Gastrocnemius medialis (tissue), 4 donors: ENCODE results near the gene MGAT5. TPM values are rescaled to one million over a fixed set of nuclear protein-coding genes. Genes with fewer than 3 reads are reported as not detected.

Experiments
- ATAC-seq, 2 donors: fragments of 150-250 bp; one replicate each; pipeline ENCODE4 v1.9.1; 2016
- DNase-seq, 2 donors: peaks; one replicate each; pipeline ENCODE4 v3.0.0-alpha.2; 2019
- H3K27ac ChIP-seq, 4 donors: fragments of 200-600 bp; sonication (generic); 1 replicate in 1 of 4; 2 replicates in 3 of 4; pipeline ENCODE4 v1.5.1; 2016 to 2018; ENCODE audit warnings: mild to moderate bottlenecking in 2 of 4, moderate library complexity in 1 of 4
- H3K27me3 ChIP-seq, 3 donors: fragments of 200-600 bp; sonication (generic) in 2 of 3; 1 replicate in 1 of 3; 2 replicates in 2 of 3; pipeline versions ENCODE4 v1.5.1 to v1.6.0; 2016 to 2019; ENCODE audit warnings: mild to moderate bottlenecking in 1 of 3, moderate library complexity in 1 of 3
- H3K36me3 ChIP-seq, 2 donors: fragments of 200-600 bp; sonication (generic) in 1 of 2; one replicate each; pipeline ENCODE4 v1.5.1; 2017 to 2018
- H3K4me1 ChIP-seq, 2 donors: fragments of 200-600 bp; sonication (generic) in 1 of 2; one replicate each; pipeline ENCODE4 v1.5.1; 2016 to 2017; ENCODE audit warnings: mild to moderate bottlenecking in 2 of 2
- H3K4me3 ChIP-seq, 4 donors: fragments of 200-600 bp; sonication (generic) in 3 of 4; 1 replicate in 1 of 4; 2 replicates in 3 of 4; pipeline ENCODE4 v1.5.1; 2016 to 2019; ENCODE audit warnings: mild to moderate bottlenecking in 2 of 4
- H3K9me3 ChIP-seq, 3 donors: fragments of 200-600 bp; sonication (generic) in 2 of 3; 1 replicate in 1 of 3; 2 replicates in 2 of 3; pipeline ENCODE4 v1.5.1; 2016 to 2019
- CTCF ChIP-seq, 5 experiments: fragments of 450-650 bp in 3 of 5; fragments of 200-600 bp in 2 of 5; sonication (generic) in 2 of 5; IDR thresholded peaks in 4 of 5; conservative IDR thresholded peaks in 1 of 5; 1 replicate in 4 of 5; 2 replicates in 1 of 5; pipeline ENCODE4 v1.5.1; 2016 to 2019; ENCODE audit warnings: antibody characterized with exemption in 5 of 5, mild to moderate bottlenecking in 3 of 5, moderate library complexity in 3 of 5
- POLR2A ChIP-seq, 2 donors: fragments of 450-650 bp; IDR thresholded peaks; one replicate each; pipeline ENCODE4 v1.6.1; 2017; ENCODE audit warnings: antibody characterized with exemption in 2 of 2, mild to moderate bottlenecking in 2 of 2, moderate library complexity in 2 of 2
- in situ Hi-C, 4 donors: fragments of 200-750 bp; cut with MboI; loops; one replicate each; pipeline versions ENCODE4 v1.15.0 to v1.8.0; 2017; ENCODE audit warnings: low sequenced_read_pairs in 4 of 4
- intact Hi-C: fragments of 100-400 bp; cut with DNase I; formaldehyde crosslinking; loops from one replicate; pipeline ENCODE4 v1.15.1; 2023; ENCODE audit warnings: low total_unique reads
- total RNA-seq, 4 donors: library from RNA; depleted of rRNA; stranded (reverse); fragments of >200 nt; gene quantifications; one replicate each; pipeline versions ENCODE4 v1.1.0 to v1.2.3, GENCODE V29; 2016

Gene MGAT5
- total RNA-seq, 4 donors from 2014 or later = 3.0 to 4.9 (median 3.3) TPM

GRCh38 chr2:134300585-134300984 is 46.7 kb downstream of the MGAT5 start:
- TF ChIP-seq POLR2A (IDR thresholded peaks at IDR 0.05) (no peak), CTCF (IDR thresholded peaks at IDR 0.05 in 4 of 5, conservative IDR thresholded peaks at IDR 0.05 in 1 of 5) (no peak)
- Histone ChIP-seq H3K36me3 (no peaks in the 10 kb centered on the region), H3K4me1 (peaks cover 11 to 14% of the 10 kb centered on the region in 2 donors), H3K27ac (no peak overlapping the region), H3K4me3 (no peak overlapping the region), H3K27me3 (no peaks in the 10 kb centered on the region), H3K9me3 (no peaks in the 10 kb centered on the region)
- ATAC-seq (no peak), DNase-seq (no peak)
- intact Hi-C loops (no loop called here), in situ Hi-C loops (no loop called here)

DNA sequence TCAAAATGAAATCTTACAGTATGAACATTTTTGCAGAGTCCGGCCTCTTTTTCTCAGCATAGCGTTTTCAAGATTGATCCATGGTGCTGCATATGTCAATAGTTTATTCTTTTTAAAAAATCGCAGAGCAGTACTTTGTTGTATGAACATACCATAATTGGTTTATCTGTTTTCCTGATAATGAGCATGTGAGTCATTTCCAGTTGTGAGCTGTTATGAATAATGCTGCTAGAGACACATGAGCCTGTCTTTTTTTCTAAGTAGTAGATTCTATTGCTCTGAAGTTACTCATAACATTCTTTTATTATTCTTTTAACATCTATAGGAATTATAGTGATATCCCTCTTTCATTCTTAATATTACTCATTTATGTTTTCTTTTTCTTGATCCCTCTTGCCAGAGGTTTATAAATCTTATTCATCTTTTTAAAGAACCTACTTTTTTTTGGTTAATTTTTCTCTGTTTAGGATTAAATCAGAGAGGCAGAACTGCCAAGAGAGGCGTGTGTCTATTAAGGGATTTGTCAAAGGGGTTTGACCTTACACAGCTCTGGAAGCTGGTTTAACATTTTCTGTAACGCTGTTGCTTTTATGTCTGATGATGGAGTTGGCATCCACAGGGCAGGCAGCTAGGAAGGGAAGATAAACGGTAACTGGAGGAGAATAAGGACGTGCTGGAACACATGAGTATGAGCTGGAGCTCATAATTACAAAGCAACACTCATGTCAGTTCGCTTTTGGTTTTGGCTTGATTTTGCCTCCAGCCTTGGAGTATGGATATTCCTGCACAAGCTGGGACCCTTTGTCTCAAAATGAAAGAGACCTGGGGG is 47.4 kb downstream of the MGAT5 start:
- no peaks in the 10 kb centered on the region for H3K9me3 ChIP-seq
- no peak for TF ChIP-seq POLR2A (IDR thresholded peaks at IDR 0.05)
- TF ChIP-seq CTCF (IDR thresholded peaks at IDR 0.05 in 4 of 5, conservative IDR thresholded peaks at IDR 0.05 in 1 of 5) = no peak
- H3K27ac ChIP-seq = no peak overlapping the region
- no peaks in the 10 kb centered on the region for H3K36me3 ChIP-seq
- in situ Hi-C loops = no loop called here
- peaks cover 7 to 14% of the 10 kb centered on the region in 2 donors for H3K4me1 ChIP-seq
- DNase-seq = no peak
- ATAC-seq = no peak
- intact Hi-C loops = no loop called here
- H3K27me3 ChIP-seq = no peaks in the 10 kb centered on the region
- no peak overlapping the region for H3K4me3 ChIP-seq

DNA sequence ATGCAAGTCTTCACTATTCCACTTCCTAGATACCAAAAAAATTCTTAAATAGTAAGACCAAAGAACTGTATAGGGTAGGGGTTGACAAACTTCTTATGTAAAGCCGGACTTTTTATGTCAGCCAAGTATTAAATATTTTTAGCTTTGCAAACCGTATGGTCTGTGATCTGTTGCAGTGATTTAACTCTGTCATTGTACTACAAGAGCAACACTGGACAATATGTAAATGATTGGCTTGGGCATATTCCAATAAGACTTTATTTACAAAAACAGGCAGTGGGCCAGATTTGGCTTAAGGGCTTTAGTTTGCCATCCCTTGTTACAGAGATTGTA is 48.0 kb downstream of the MGAT5 start:
- H3K27me3 ChIP-seq = no peaks in the 10 kb centered on the region
- no peaks in the 10 kb centered on the region for H3K9me3 ChIP-seq
- in situ Hi-C loops = no loop called here
- no peak overlapping the region for H3K27ac ChIP-seq
- H3K4me1 ChIP-seq = peaks cover 7 to 14% of the 10 kb centered on the region in 2 donors
- ATAC-seq (no peak), DNase-seq (no peak)
- no peak overlapping the region for H3K4me3 ChIP-seq
- no peak for TF ChIP-seq CTCF (IDR thresholded peaks at IDR 0.05 in 4 of 5, conservative IDR thresholded peaks at IDR 0.05 in 1 of 5)
- TF ChIP-seq POLR2A (IDR thresholded peaks at IDR 0.05) = no peak
- intact Hi-C loops = no loop called here
- H3K36me3 ChIP-seq = no peaks in the 10 kb centered on the region

- intact Hi-C loops = no loop called here
- DNase-seq = no peak
These were observed 50.7 kb downstream of the MGAT5 start for GRCh38 chr2:134304394-134305108.

More at GRCh38 chr2:134304394-134305108, 50.7 kb downstream of the MGAT5 start:
- Histone ChIP-seq H3K27me3 (no peaks in the 10 kb centered on the region), H3K27ac (no peak overlapping the region), H3K9me3 (no peaks in the 10 kb centered on the region), H3K4me3 (no peak overlapping the region), H3K36me3 (no peaks in the 10 kb centered on the region), H3K4me1 (peaks cover 7 to 14% of the 10 kb centered on the region in 2 donors)
- in situ Hi-C loops = no loop called here
- no peak for TF ChIP-seq CTCF (IDR thresholded peaks at IDR 0.05 in 4 of 5, conservative IDR thresholded peaks at IDR 0.05 in 1 of 5)
- no peak for TF ChIP-seq POLR2A (IDR thresholded peaks at IDR 0.05)
- no peak for ATAC-seq
